Measurements from ENCODE around the gene NEU4.
"Not testable (repeated sequence)": the region's sequence is repeated elsewhere in the genome, so short reads cannot be mapped to it uniquely, and the experiment has no call there.

NEU4 gene

DNA sequence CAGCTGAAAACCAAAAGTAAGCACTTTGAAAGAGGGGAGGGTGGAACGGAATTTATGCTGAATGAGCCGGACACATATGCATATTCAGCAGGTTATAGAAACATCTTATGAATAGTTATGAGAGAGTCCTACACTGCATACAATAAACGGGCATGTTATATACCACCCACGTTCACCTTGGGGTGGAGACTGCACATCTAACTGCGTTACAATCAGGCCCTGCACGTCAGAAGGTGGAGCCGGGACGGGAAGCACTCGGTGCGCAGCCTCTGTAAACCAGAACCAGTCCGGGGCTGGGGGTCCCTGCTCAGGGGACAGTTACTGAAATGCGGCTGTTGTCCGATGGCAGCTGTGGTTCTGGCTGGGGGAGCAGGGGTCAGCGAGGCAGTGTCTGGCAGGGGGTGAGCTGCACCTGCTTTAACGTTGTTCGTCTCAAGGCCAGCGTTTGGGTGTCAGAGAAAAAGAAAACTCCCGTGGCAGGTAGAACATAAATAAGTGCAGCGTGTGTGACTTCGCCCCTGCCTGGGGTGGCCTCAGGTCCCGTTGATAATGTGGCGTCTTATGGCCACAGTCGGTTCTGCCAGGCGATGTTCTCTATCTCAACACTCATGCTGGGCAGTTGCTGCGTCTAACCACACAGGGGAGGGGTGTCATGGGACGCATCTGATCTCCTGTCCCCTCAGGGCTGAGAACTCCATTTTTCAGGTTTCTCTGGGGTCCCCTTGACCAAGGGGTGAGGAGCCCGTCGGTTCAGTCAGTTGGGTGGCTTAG is 24.9 kb downstream of the NEU4 start:
- H3K9me3 ChIP-seq (ENCODE audit: control insufficient read depth, insufficient read depth, low read length); H3K4me1 ChIP-seq (ENCODE audit: control insufficient read depth, insufficient read depth, low read length); H3K36me3 ChIP-seq (ENCODE audit: control insufficient read depth, insufficient read depth, low read length); H3K9ac ChIP-seq (ENCODE audit: low read depth, low read length); H3K27me3 ChIP-seq (ENCODE audit: control insufficient read depth, insufficient read depth, low read length); H3K4me3 ChIP-seq (ENCODE audit: low read depth, low read length); H3K27ac ChIP-seq (ENCODE audit: low read depth, low read length): not testable (repeated sequence)

- Histone ChIP-seq H3K27ac (ENCODE audit: low read depth, low read length) (no peak overlapping the region), H3K4me3 (ENCODE audit: low read depth, low read length) (no peak overlapping the region)
Observed at GRCh38 chr2:241834527-241835210, 25.7 kb downstream of the NEU4 start.

DNA sequence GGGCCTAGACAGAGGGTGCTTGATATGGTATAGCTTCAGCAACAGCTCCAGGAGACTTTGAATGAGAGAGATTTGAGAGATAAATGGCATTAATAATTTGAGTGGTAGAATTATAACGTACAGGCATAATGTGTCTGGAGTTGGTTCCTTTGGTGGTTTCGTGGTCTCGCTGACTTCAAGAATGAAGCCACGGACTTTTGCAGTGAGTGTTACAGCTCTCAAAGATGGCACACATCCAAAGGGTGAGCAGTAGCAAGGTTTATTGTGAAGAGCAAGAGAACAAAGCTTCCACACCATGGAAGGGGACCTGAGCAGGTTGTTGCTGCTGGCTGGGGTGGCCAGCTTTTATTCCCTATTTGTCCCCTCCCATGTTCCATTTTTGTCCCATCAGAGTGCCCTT is 26.6 kb downstream of the NEU4 start:
- Histone ChIP-seq H3K27ac (ENCODE audit: low read depth, low read length) (no peak overlapping the region), H3K9me3 (ENCODE audit: control insufficient read depth, insufficient read depth, low read length) (no peaks in the 10 kb centered on the region), H3K27me3 (ENCODE audit: control insufficient read depth, insufficient read depth, low read length) (no peaks in the 10 kb centered on the region), H3K4me3 (ENCODE audit: low read depth, low read length) (no peak overlapping the region), H3K9ac (ENCODE audit: low read depth, low read length) (no peak overlapping the region), H3K36me3 (ENCODE audit: control insufficient read depth, insufficient read depth, low read length) (no peaks in the 10 kb centered on the region), H3K4me1 (ENCODE audit: control insufficient read depth, insufficient read depth, low read length) (no peaks in the 10 kb centered on the region)

More at GRCh38 chr2:241834527-241835210, 25.7 kb downstream of the NEU4 start:
- Histone ChIP-seq H3K27me3 (ENCODE audit: control insufficient read depth, insufficient read depth, low read length) (no peaks in the 10 kb centered on the region), H3K9me3 (ENCODE audit: control insufficient read depth, insufficient read depth, low read length) (no peaks in the 10 kb centered on the region), H3K4me1 (ENCODE audit: control insufficient read depth, insufficient read depth, low read length) (no peaks in the 10 kb centered on the region), H3K36me3 (ENCODE audit: control insufficient read depth, insufficient read depth, low read length) (no peaks in the 10 kb centered on the region), H3K9ac (ENCODE audit: low read depth, low read length) (no peak overlapping the region)

GRCh38 chr2:241836292-241836691 is 27.3 kb downstream of the NEU4 start:
- Histone ChIP-seq H3K27me3 (ENCODE audit: control insufficient read depth, insufficient read depth, low read length) (no peaks in the 10 kb centered on the region), H3K9me3 (ENCODE audit: control insufficient read depth, insufficient read depth, low read length) (no peaks in the 10 kb centered on the region), H3K4me3 (ENCODE audit: low read depth, low read length) (no peak overlapping the region), H3K27ac (ENCODE audit: low read depth, low read length) (no peak overlapping the region), H3K4me1 (ENCODE audit: control insufficient read depth, insufficient read depth, low read length) (no peaks in the 10 kb centered on the region), H3K9ac (ENCODE audit: low read depth, low read length) (no peak overlapping the region), H3K36me3 (ENCODE audit: control insufficient read depth, insufficient read depth, low read length) (no peaks in the 10 kb centered on the region)

- Histone ChIP-seq H3K27ac (ENCODE audit: low read depth, low read length) (no peak overlapping the region), H3K36me3 (ENCODE audit: control insufficient read depth, insufficient read depth, low read length) (no peaks in the 10 kb centered on the region), H3K9me3 (ENCODE audit: control insufficient read depth, insufficient read depth, low read length) (no peaks in the 10 kb centered on the region), H3K4me3 (ENCODE audit: low read depth, low read length) (no peak overlapping the region), H3K4me1 (ENCODE audit: control insufficient read depth, insufficient read depth, low read length) (no peaks in the 10 kb centered on the region), H3K9ac (ENCODE audit: low read depth, low read length) (no peak overlapping the region), H3K27me3 (ENCODE audit: control insufficient read depth, insufficient read depth, low read length) (no peaks in the 10 kb centered on the region)
Observed at GRCh38 chr2:241837197-241837965, 28.4 kb downstream of the NEU4 start.

DNA sequence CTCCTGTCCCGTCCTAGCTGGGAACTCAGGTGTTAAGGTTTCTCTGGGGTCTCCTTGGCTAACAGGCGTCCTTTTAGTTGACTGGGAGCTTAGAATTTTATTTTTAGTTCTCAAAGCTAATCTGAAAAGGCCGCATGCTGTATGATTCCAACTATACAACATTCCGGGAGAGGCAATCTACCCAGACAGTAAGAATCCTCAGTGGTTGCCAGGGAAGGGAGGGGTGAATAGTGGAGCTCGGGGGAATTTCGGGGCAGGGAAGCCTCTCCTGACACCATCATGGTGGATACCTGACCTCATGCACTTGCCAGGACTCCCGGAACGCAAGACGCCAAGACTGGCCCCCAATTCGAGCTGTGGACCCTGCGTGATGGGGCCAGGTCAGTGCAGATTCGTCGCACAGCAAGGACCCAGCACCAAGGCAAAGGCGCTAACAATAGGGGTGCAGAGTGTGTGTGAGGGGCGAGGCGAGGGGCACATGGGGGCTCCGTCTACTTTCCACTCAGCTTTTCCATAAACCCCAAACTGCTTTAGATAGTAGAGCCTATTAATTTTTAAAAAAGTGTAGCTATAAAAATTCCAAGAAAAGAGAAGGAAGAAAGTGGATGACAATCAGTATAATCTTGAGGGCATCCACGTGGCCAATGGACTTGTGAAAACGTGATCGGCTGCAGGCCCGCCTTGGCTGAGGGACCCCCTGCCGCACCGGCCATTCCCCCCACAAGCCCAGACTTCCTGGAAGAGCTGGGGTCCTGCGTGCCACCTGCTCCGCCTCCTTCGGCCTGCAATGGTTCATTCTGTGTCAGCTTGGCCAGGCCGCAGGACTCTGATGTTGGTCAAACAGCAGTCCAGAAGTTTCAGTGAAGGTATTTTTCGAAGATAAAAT is 32.4 kb downstream of the NEU4 start:
- no peaks in the 10 kb centered on the region for H3K36me3 ChIP-seq (ENCODE audit: control insufficient read depth, insufficient read depth, low read length)
- H3K4me3 ChIP-seq (ENCODE audit: low read depth, low read length): no peak overlapping the region
- H3K9me3 ChIP-seq (ENCODE audit: control insufficient read depth, insufficient read depth, low read length): no peaks in the 10 kb centered on the region
- H3K27me3 ChIP-seq (ENCODE audit: control insufficient read depth, insufficient read depth, low read length): peaks cover 26% of the 10 kb centered on the region
- H3K27ac ChIP-seq (ENCODE audit: low read depth, low read length): no peak overlapping the region
- no peak overlapping the region for H3K9ac ChIP-seq (ENCODE audit: low read depth, low read length)
- no peaks in the 10 kb centered on the region for H3K4me1 ChIP-seq (ENCODE audit: control insufficient read depth, insufficient read depth, low read length)

DNA sequence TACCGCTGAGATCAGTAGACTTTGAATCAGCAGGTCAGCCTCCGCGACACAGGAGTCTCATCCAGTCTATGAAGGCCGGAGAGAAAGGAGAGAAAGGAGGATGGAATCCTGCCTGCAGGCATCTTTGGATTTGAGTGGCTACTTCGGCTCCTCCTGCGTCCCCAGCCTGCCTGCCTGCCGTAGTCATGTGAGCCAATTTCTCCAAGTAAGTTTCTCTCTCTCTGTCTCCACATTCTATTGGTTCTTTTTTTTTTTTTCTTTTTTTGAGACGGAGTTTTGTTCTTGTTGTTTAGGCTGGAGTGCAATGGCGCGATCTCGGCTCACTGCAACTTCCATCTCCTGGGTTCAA is 33.0 kb downstream of the NEU4 start:
- no peaks in the 10 kb centered on the region for H3K4me1 ChIP-seq (ENCODE audit: control insufficient read depth, insufficient read depth, low read length)
- no peak overlapping the region for H3K9ac ChIP-seq (ENCODE audit: low read depth, low read length)
- no peaks in the 10 kb centered on the region for H3K9me3 ChIP-seq (ENCODE audit: control insufficient read depth, insufficient read depth, low read length)
- no peaks in the 10 kb centered on the region for H3K36me3 ChIP-seq (ENCODE audit: control insufficient read depth, insufficient read depth, low read length)
- no peak overlapping the region for H3K4me3 ChIP-seq (ENCODE audit: low read depth, low read length)
- H3K27me3 ChIP-seq (ENCODE audit: control insufficient read depth, insufficient read depth, low read length): peaks cover 26% of the 10 kb centered on the region
- H3K27ac ChIP-seq (ENCODE audit: low read depth, low read length): no peak overlapping the region

GRCh38 chr2:241842620-241843211 is 33.7 kb downstream of the NEU4 start:
- H3K9ac ChIP-seq (ENCODE audit: low read depth, low read length): no peak overlapping the region
- H3K4me3 ChIP-seq (ENCODE audit: low read depth, low read length): no peak overlapping the region
- H3K27ac ChIP-seq (ENCODE audit: low read depth, low read length): no peak overlapping the region
- H3K27me3 ChIP-seq (ENCODE audit: control insufficient read depth, insufficient read depth, low read length): peaks cover 26% of the 10 kb centered on the region
- H3K4me1 ChIP-seq (ENCODE audit: control insufficient read depth, insufficient read depth, low read length): no peaks in the 10 kb centered on the region
- no peaks in the 10 kb centered on the region for H3K36me3 ChIP-seq (ENCODE audit: control insufficient read depth, insufficient read depth, low read length)
- no peaks in the 10 kb centered on the region for H3K9me3 ChIP-seq (ENCODE audit: control insufficient read depth, insufficient read depth, low read length)

DNA sequence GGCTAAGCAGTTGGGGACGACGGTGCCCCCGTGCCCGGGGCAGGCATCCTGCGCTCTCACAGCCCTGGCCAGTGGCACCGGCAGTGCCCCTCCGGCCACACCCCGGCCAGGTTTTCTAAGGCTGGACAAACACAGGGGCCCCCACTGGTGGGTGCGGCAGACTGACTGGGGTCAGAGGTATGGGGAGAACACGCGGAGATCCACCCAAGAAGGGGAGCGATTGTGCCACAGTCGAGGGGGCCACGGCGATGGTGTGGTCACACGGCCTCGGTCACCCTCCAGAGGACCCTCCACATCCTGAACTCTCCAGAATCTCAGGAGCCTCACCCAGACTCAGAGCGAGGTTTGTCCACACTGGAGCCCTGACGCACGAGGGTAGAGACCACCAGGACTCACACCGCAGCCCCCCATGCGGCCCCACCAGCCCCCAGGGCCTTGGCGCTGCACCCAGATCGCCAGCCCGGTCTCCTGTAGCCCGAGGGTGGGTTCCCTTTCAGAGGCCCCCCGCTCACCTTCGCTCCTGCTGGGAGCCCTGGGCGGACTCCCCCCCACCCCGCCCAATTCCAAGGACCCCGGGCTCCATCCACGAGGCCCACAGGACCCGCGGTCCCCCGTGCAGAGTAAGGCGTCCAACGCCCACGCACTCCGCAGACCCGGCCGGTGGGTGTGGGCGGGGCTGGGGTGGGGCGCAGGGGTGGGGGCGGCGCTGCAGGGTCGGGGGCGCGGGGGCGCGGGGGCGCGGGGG is 34.5 kb downstream of the NEU4 start:
- Histone ChIP-seq H3K9ac (ENCODE audit: low read depth, low read length) (no peak overlapping the region), H3K4me1 (ENCODE audit: control insufficient read depth, insufficient read depth, low read length) (no peaks in the 10 kb centered on the region), H3K36me3 (ENCODE audit: control insufficient read depth, insufficient read depth, low read length) (no peaks in the 10 kb centered on the region), H3K9me3 (ENCODE audit: control insufficient read depth, insufficient read depth, low read length) (no peaks in the 10 kb centered on the region), H3K4me3 (ENCODE audit: low read depth, low read length) (no peak overlapping the region), H3K27me3 (ENCODE audit: control insufficient read depth, insufficient read depth, low read length) (peaks cover 26% of the 10 kb centered on the region), H3K27ac (ENCODE audit: low read depth, low read length) (no peak overlapping the region)
